GM12875 (cell line): ENCODE results near the gene SDF2L1.
"Not testable (repeated sequence)": the region's sequence is repeated elsewhere in the genome, so short reads cannot be mapped to it uniquely, and the experiment has no call there.

Source experiments
- H3K4me3 ChIP-seq: one replicate; pipeline ENCODE4 v1.5.1; 2011; ENCODE audit warnings: low read depth, low read length, control low read depth
- TF ChIP-seq, protein P1 (sequence below): IDR thresholded peaks from 2 replicates; pipeline ENCODE4 v1.5.1; 2011; ENCODE audit warnings: low read depth, mild to moderate bottlenecking, control low read depth, inconsistent platforms, low read length, moderate library complexity, borderline replicate concordance; ENCODE audit not compliant: insufficient read depth

Gene SDF2L1

GRCh38 chr22:21673534-21674321 is 31.6 kb downstream of the SDF2L1 start:
- TF ChIP-seq, protein P1, sequence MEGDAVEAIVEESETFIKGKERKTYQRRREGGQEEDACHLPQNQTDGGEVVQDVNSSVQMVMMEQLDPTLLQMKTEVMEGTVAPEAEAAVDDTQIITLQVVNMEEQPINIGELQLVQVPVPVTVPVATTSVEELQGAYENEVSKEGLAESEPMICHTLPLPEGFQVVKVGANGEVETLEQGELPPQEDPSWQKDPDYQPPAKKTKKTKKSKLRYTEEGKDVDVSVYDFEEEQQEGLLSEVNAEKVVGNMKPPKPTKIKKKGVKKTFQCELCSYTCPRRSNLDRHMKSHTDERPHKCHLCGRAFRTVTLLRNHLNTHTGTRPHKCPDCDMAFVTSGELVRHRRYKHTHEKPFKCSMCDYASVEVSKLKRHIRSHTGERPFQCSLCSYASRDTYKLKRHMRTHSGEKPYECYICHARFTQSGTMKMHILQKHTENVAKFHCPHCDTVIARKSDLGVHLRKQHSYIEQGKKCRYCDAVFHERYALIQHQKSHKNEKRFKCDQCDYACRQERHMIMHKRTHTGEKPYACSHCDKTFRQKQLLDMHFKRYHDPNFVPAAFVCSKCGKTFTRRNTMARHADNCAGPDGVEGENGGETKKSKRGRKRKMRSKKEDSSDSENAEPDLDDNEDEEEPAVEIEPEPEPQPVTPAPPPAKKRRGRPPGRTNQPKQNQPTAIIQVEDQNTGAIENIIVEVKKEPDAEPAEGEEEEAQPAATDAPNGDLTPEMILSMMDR = no peak
- no peak overlapping the region for H3K4me3 ChIP-seq

- TF ChIP-seq, protein P1 = no peak
Measured at GRCh38 chr22:21674638-21675245, 32.6 kb downstream of the SDF2L1 start.

GRCh38 chr22:21677606-21678443 is 35.7 kb downstream of the SDF2L1 start:
- no peak overlapping the region for H3K4me3 ChIP-seq
- TF ChIP-seq, protein P1 = no peak

More at GRCh38 chr22:21674638-21675245, 32.6 kb downstream of the SDF2L1 start:
- no peak overlapping the region for H3K4me3 ChIP-seq

DNA sequence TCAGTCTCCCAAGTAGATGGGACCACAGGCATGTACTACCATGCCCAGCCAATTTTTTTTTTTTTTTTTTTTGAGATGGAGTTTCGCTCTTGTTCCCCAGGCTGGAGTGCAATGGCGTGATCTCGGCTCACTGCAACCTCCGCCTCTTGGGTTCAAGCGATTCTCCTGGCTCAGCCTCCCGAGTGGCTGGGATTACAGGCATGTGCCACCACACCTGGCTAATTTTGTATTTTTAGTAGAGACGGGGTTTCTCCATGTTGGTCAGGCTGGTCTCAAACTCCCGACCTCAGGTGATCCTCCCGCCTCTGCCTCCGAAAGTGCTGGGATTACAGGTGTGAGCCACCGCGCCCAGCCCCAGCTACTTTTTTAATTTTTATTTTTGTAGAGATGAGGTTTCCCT is 36.7 kb downstream of the SDF2L1 start:
- not testable (repeated sequence) for H3K4me3 ChIP-seq

DNA sequence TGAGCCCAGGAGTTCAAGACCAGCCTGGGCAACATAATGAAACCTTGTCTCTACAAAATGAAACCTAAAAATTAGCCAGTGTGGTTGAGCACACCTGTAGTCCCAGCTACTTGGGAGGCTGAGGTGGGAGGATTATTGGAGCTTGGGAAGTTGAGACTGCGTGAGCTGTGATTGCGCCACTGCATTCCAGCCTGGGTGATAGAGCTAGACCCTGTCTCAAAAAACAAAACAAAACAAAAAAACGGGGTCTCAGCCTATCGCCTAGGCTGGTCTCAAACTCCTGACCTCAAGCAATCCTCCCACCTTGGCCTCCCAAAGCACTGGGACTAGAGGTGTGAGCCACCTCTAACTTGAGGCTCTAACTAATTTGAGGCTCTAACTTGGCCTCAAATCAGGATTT is 37.3 kb downstream of the SDF2L1 start:
- TF ChIP-seq, protein P1 = no peak
- H3K4me3 ChIP-seq = no peak overlapping the region

GRCh38 chr22:21680830-21681565 is 38.9 kb downstream of the SDF2L1 start:
- TF ChIP-seq, protein P1 = no peak
- no peak overlapping the region for H3K4me3 ChIP-seq
